Measurements from ENCODE around the gene CCNT1.

Gene CCNT1

GRCh38 chr12:48640854-48641253 lies 75.7 kb downstream of the CCNT1 start:
- DNase-seq (ENCODE audit: low spot score) = no peak

DNA sequence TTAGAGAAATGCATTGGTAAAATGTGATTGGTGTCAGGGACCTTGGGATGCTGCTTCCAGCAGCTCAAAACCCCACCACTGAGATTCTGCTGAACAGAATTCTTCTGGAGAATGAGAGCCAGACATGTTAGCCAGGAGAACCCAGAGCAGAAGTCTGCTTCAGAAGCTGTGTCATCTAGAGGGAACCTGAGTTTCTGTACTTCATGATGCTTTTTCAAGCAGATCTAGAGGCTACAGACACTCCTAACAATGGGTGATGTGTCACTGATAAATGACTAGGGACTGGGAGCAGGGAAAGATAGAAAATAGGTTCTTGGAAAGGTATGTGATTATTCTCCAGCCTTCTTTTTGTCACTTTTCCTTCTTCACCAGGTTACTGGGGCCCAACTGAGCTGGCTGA lies 76.1 kb downstream of the CCNT1 start:
- no peak for DNase-seq (ENCODE audit: low spot score)

All from hepatic stellate cell (primary cell).